HEK293 (cell line): ENCODE measurements around the gene FNTB.

Source experiments
- GLIS1 ChIP-seq: fragments of 450-650 bp; formaldehyde crosslinking; IDR thresholded peaks from 2 replicates; pipeline ENCODE4 v1.5.1; 2016; ENCODE audit warnings: missing biosample characterization, missing genetic modification characterization
- IKZF3 ChIP-seq: fragments of 450-650 bp; IDR thresholded peaks from 2 replicates; pipeline ENCODE4 v1.5.0; 2018; ENCODE audit warnings: missing biosample characterization, mild to moderate bottlenecking, missing genetic modification characterization, moderate library complexity
- REPIN1 ChIP-seq: fragments of 450-650 bp; formaldehyde crosslinking; IDR thresholded peaks from 2 replicates; pipeline ENCODE4 v1.5.1; 2017; ENCODE audit warnings: missing biosample characterization, missing genetic modification characterization, low read depth
- SALL2 ChIP-seq: fragments of 450-650 bp; formaldehyde crosslinking; IDR thresholded peaks from 2 replicates; pipeline ENCODE4 v1.5.0; 2017; ENCODE audit warnings: missing biosample characterization, mild to moderate bottlenecking, missing genetic modification characterization, borderline replicate concordance
- SCRT1 ChIP-seq: fragments of 450-650 bp; formaldehyde crosslinking; IDR thresholded peaks from 2 replicates; pipeline ENCODE4 v1.5.1; 2016; ENCODE audit warnings: missing biosample characterization, missing genetic modification characterization, borderline replicate concordance
- SCRT2 ChIP-seq: fragments of 450-650 bp; formaldehyde crosslinking; IDR thresholded peaks from 2 replicates; pipeline ENCODE4 v1.5.1; 2016; ENCODE audit warnings: missing biosample characterization, missing genetic modification characterization
- SP3 ChIP-seq: fragments of 450-650 bp; formaldehyde crosslinking; IDR thresholded peaks from 2 replicates; pipeline ENCODE4 v1.5.1; 2016; ENCODE audit warnings: missing biosample characterization, missing genetic modification characterization
- YY1 ChIP-seq: fragments of 450-650 bp; formaldehyde crosslinking; IDR thresholded peaks from 2 replicates; pipeline ENCODE4 v1.5.1; 2018; ENCODE audit warnings: missing biosample characterization, missing genetic modification characterization
- ZBTB10 ChIP-seq: fragments of 450-650 bp; formaldehyde crosslinking; IDR thresholded peaks from 2 replicates; pipeline ENCODE4 v1.5.1; 2016; ENCODE audit warnings: missing biosample characterization, missing genetic modification characterization
- ZBTB11 ChIP-seq: fragments of 450-650 bp; formaldehyde crosslinking; conservative IDR thresholded peaks from 2 replicates; pipeline ENCODE4 v1.5.1; 2016; ENCODE audit warnings: low read depth, missing biosample characterization, missing genetic modification characterization
- ZBTB48 ChIP-seq: fragments of 450-650 bp; formaldehyde crosslinking; IDR thresholded peaks from 2 replicates; pipeline ENCODE4 v1.5.1; 2016; ENCODE audit warnings: missing biosample characterization, missing genetic modification characterization
- ZBTB8A ChIP-seq: fragments of 450-650 bp; formaldehyde crosslinking; IDR thresholded peaks from 2 replicates; pipeline ENCODE4 v1.5.1; 2016; ENCODE audit warnings: missing biosample characterization, missing genetic modification characterization
- ZIC2 ChIP-seq: fragments of 450-650 bp; formaldehyde crosslinking; IDR thresholded peaks from 2 replicates; pipeline ENCODE4 v1.5.1; 2016; ENCODE audit warnings: missing biosample characterization, missing genetic modification characterization
- ZNF114 ChIP-seq: fragments of 450-650 bp; formaldehyde crosslinking; IDR thresholded peaks from 2 replicates; pipeline ENCODE4 v1.5.0; 2017; ENCODE audit warnings: missing biosample characterization, missing genetic modification characterization
- ZNF140 ChIP-seq: fragments of 450-650 bp; formaldehyde crosslinking; IDR thresholded peaks from 2 replicates; pipeline ENCODE4 v1.5.1; 2016; ENCODE audit warnings: missing biosample characterization, missing genetic modification characterization
- ZNF221 ChIP-seq: fragments of 450-650 bp; formaldehyde crosslinking; IDR thresholded peaks from 2 replicates; pipeline ENCODE4 v1.5.1; 2017; ENCODE audit warnings: missing biosample characterization, missing genetic modification characterization, borderline replicate concordance
- ZNF280D ChIP-seq: fragments of 450-650 bp; formaldehyde crosslinking; IDR thresholded peaks from 2 replicates; pipeline ENCODE4 v1.5.1; 2016; ENCODE audit warnings: missing biosample characterization, missing genetic modification characterization
- ZNF335 ChIP-seq: fragments of 450-650 bp; formaldehyde crosslinking; conservative IDR thresholded peaks from 2 replicates; pipeline ENCODE4 v1.5.1; 2016; ENCODE audit warnings: missing biosample characterization, missing genetic modification characterization
- ZNF394 ChIP-seq: fragments of 450-650 bp; formaldehyde crosslinking; IDR thresholded peaks from 2 replicates; pipeline ENCODE4 v1.5.1; 2016; ENCODE audit warnings: missing biosample characterization, missing genetic modification characterization, mild to moderate bottlenecking, moderate library complexity, borderline replicate concordance
- ZNF449 ChIP-seq: fragments of 450-650 bp; formaldehyde crosslinking; IDR thresholded peaks from 2 replicates; pipeline ENCODE4 v1.5.1; 2017; ENCODE audit warnings: missing biosample characterization, mild to moderate bottlenecking, missing genetic modification characterization, moderate library complexity
- ZNF571 ChIP-seq: fragments of 450-650 bp; formaldehyde crosslinking; IDR thresholded peaks from 2 replicates; pipeline ENCODE4 v1.5.0; 2017; ENCODE audit warnings: missing biosample characterization, missing genetic modification characterization
- ZNF610 ChIP-seq: fragments of 450-650 bp; formaldehyde crosslinking; IDR thresholded peaks from 2 replicates; pipeline ENCODE4 v1.5.1; 2016; ENCODE audit warnings: missing biosample characterization, missing genetic modification characterization, borderline replicate concordance
- ZNF629 ChIP-seq: fragments of 450-650 bp; formaldehyde crosslinking; IDR thresholded peaks from 2 replicates; pipeline ENCODE4 v1.5.1; 2017; ENCODE audit warnings: missing biosample characterization, missing genetic modification characterization
- ZNF654 ChIP-seq: fragments of 450-650 bp; formaldehyde crosslinking; IDR thresholded peaks from 2 replicates; pipeline ENCODE4 v1.5.1; 2016; ENCODE audit warnings: low read depth, missing biosample characterization, missing genetic modification characterization
- ZNF692 ChIP-seq: fragments of 450-650 bp; formaldehyde crosslinking; IDR thresholded peaks from 2 replicates; pipeline ENCODE4 v1.5.1; 2016; ENCODE audit warnings: missing biosample characterization, missing genetic modification characterization
- ZNF843 ChIP-seq: fragments of 450-650 bp; formaldehyde crosslinking; IDR thresholded peaks from 2 replicates; pipeline ENCODE4 v1.5.1; 2016; ENCODE audit warnings: missing biosample characterization, missing genetic modification characterization
- ZSCAN30 ChIP-seq: fragments of 450-650 bp; IDR thresholded peaks from 2 replicates; pipeline ENCODE4 v1.5.1; 2018; ENCODE audit warnings: missing biosample characterization, mild to moderate bottlenecking, missing genetic modification characterization, moderate library complexity

Gene FNTB

GRCh38 chr14:64986648-64987437 is at the start of gene FNTB (continued):
- TF ChIP-seq ZNF692 (peak; percentile 63), ZNF610 (tag by site-specific recombination) (peak; percentile 84), ZNF843 (peak; percentile 59; the same call in 1 of the 2 replicates), ZNF449 (peak; percentile 97), ZNF221 (tag by site-specific recombination) (no peak), ZBTB48 (no peak), SCRT2 (tag by site-specific recombination) (peak; percentile 94), SCRT1 (tag by site-specific recombination) (peak; percentile 85; the same call in 1 of the 2 replicates), YY1 (tag by site-specific recombination) (peak; percentile 59; the same call in 1 of the 2 replicates), ZBTB11 (tag by site-specific recombination) (peak; percentile 55; the same call in 1 of the 2 replicates), REPIN1 (peak; percentile 45; the same call in 1 of the 2 replicates), SALL2 (no peak), ZNF629 (tag by site-specific recombination) (peak; percentile 81), ZNF140 (tag by site-specific recombination) (no peak), ZBTB8A (tag by site-specific recombination) (peak; percentile 74), ZBTB10 (tag by site-specific recombination) (no peak; the same call in 1 of the 2 replicates), SP3 (tag by site-specific recombination) (peak; percentile 74; the same call in 1 of the 2 replicates), ZNF114 (tag by site-specific recombination) (no peak), ZSCAN30 (tag by site-specific recombination) (0 out of 2 replicates have a peak, but pooled peaks have one; percentile 50), ZNF654 (peak; percentile 84), ZNF571 (tag by site-specific recombination) (no peak), IKZF3 (peak; percentile 73; the same call in 1 of the 2 replicates), ZNF280D (no peak), ZNF335 (tag by site-specific recombination) (peak; percentile 88), ZIC2 (tag by site-specific recombination) (peak; percentile 30; the same call in 1 of the 2 replicates), ZNF394 (tag by site-specific recombination) (peak; percentile 80; the same call in 1 of the 2 replicates), GLIS1 (tag by site-specific recombination) (0 out of 2 replicates have a peak, but pooled peaks have one; percentile 3)
